ENCODE data around the gene P4HA3. TPM values are rescaled to one million over a fixed set of nuclear protein-coding genes. Genes with fewer than 3 reads are reported as not detected.

The P4HA3 gene
- total and polyA plus RNA-seq, 9 of the 15 experiments (the other 6 are each of a cell fraction or from before 2014, with no cell fraction given), result 0.01 to 0.03 TPM; not detected in 7

- TF ChIP-seq MGA (IDR thresholded peaks at IDR 0.05) (0 out of 2 replicates have a peak, but pooled peaks have one; percentile 35), HDAC3 (IDR thresholded peaks at IDR 0.05; ENCODE audit: borderline replicate concordance, partially characterized antibody) (no peak), SIN3B (IDR thresholded peaks at IDR 0.05; ENCODE audit: low read depth) (no peak), POLR2H (tag; IDR thresholded peaks at IDR 0.05; ENCODE audit: low read depth) (no peak), L3MBTL2 (IDR thresholded peaks at IDR 0.05) (peak; percentile 80), CREB1 (IDR thresholded peaks at IDR 0.05) (no peak), CREB1 (CRISPR knock-in tag; IDR thresholded peaks at IDR 0.05) (peak; percentile 27; the same call in 1 of the 2 replicates), RBM17 (IDR thresholded peaks at IDR 0.05; ENCODE audit: borderline replicate concordance, low read depth, low read length) (no peak), RFX7 (CRISPR knock-in tag; IDR thresholded peaks at IDR 0.05) (no peak), ZNF197 (CRISPR knock-in tag; IDR thresholded peaks at IDR 0.05; ENCODE audit: low read depth) (no peak), PHF21A (IDR thresholded peaks at IDR 0.05; ENCODE audit: borderline replicate concordance, low read depth) (no peak), MTA1 (IDR thresholded peaks at IDR 0.05; ENCODE audit: borderline replicate concordance) (no peak), SNAPC5 (CRISPR knock-in tag; IDR thresholded peaks at IDR 0.05) (no peak), ZNF507 (tag; conservative IDR thresholded peaks at IDR 0.05) (no peak), IRF1 (CRISPR knock-in tag; IDR thresholded peaks at IDR 0.05; ENCODE audit: borderline replicate concordance) (no peak), DIDO1 (tag; IDR thresholded peaks at IDR 0.05; ENCODE audit: low read depth) (no peak), ZKSCAN1 (IDR thresholded peaks at IDR 0.05; ENCODE audit: low read depth, low read length) (no peak), ESRRA (IDR thresholded peaks at IDR 0.05; ENCODE audit: borderline replicate concordance, low read depth) (no peak)
Measured at GRCh38 chr11:74311352-74311926, at the start of gene P4HA3 (continued).
